ENCODE results near the gene AXIN1.

GRCh38 chr16:239948-240277 is 112.6 kb downstream of the AXIN1 start:
- TF ChIP-seq POLR2A (IDR thresholded peaks at IDR 0.05): no peak
- TF ChIP-seq, protein P1, sequence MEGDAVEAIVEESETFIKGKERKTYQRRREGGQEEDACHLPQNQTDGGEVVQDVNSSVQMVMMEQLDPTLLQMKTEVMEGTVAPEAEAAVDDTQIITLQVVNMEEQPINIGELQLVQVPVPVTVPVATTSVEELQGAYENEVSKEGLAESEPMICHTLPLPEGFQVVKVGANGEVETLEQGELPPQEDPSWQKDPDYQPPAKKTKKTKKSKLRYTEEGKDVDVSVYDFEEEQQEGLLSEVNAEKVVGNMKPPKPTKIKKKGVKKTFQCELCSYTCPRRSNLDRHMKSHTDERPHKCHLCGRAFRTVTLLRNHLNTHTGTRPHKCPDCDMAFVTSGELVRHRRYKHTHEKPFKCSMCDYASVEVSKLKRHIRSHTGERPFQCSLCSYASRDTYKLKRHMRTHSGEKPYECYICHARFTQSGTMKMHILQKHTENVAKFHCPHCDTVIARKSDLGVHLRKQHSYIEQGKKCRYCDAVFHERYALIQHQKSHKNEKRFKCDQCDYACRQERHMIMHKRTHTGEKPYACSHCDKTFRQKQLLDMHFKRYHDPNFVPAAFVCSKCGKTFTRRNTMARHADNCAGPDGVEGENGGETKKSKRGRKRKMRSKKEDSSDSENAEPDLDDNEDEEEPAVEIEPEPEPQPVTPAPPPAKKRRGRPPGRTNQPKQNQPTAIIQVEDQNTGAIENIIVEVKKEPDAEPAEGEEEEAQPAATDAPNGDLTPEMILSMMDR (IDR thresholded peaks at IDR 0.05): no peak

All from breast epithelium (tissue), 3 donors.